Neural cell (in vitro differentiated cells): ENCODE measurements around the gene CSMD2. TPM values are rescaled to one million over a fixed set of nuclear protein-coding genes. Genes with fewer than 3 reads are reported as not detected.

Experiments used
- H2AFZ ChIP-seq: fragments of 200-600, 300-800 bp; sonication (generic), shearing (Covaris generic); 2 replicates; pipeline ENCODE4 v1.6.0; 2014; ENCODE audit warnings: low read depth, mild to moderate bottlenecking, antibody characterized with exemption, low read length, moderate library complexity
- H3F3A ChIP-seq: fragments of 200-600 bp; shearing (Covaris generic); 2 replicates; pipeline ENCODE4 v1.6.1; 2016; ENCODE audit warnings: mild to moderate bottlenecking, moderate library complexity, mixed read lengths, antibody characterized with exemption, low read length; ENCODE audit not compliant: insufficient read depth, poor library complexity, severe bottlenecking
- H3K27ac ChIP-seq: fragments of 200-600, 300-800 bp; sonication (generic), shearing (Covaris generic); 2 replicates; pipeline ENCODE4 v1.5.1; 2014; ENCODE audit warnings: mild to moderate bottlenecking, low read length, moderate library complexity
- H3K27me3 ChIP-seq: fragments of 300-800, 200-600 bp; sonication (generic), shearing (Covaris generic); 2 replicates; pipeline ENCODE4 v1.6.0; 2014; ENCODE audit warnings: mild to moderate bottlenecking, low read depth, low read length, moderate library complexity; ENCODE audit not compliant: insufficient read depth
- H3K36me3 ChIP-seq: fragments of 300-800, 200-600 bp; sonication (generic), shearing (Covaris generic); 2 replicates; pipeline ENCODE4 v1.5.1; 2014; ENCODE audit warnings: mild to moderate bottlenecking, antibody characterized with exemption, low read length, moderate library complexity; ENCODE audit not compliant: insufficient read depth
- H3K4me2 ChIP-seq: fragments of 300-800, 200-600 bp; sonication (generic), shearing (Covaris generic); 2 replicates; pipeline ENCODE4 v1.6.0; 2014; ENCODE audit warnings: mild to moderate bottlenecking, low read length
- H3K4me3 ChIP-seq: fragments of 300-800, 200-600 bp; sonication (generic), shearing (Covaris generic); 2 replicates; pipeline ENCODE4 v1.5.1; 2014; ENCODE audit warnings: mild to moderate bottlenecking, low read length, moderate library complexity
- H3K79me2 ChIP-seq: fragments of 200-600 bp; shearing (Covaris generic); replicated peaks from 2 replicates; pipeline ENCODE4 v1.6.0; 2014; ENCODE audit warnings: mild to moderate bottlenecking, low read length, moderate library complexity; ENCODE audit not compliant: insufficient read depth
- H3K9ac ChIP-seq: fragments of 300-800, 200-600 bp; sonication (generic), shearing (Covaris generic); 2 replicates; pipeline ENCODE4 v1.6.1; 2016; ENCODE audit warnings: mild to moderate bottlenecking, low read length, mixed read lengths
- H3K9me2 ChIP-seq: fragments of 200-600 bp; shearing (Covaris generic); 2 replicates; pipeline ENCODE4 v1.6.1; 2016; ENCODE audit warnings: mild to moderate bottlenecking, low read length, mixed read lengths; ENCODE audit not compliant: insufficient read depth
- H3K9me3 ChIP-seq: fragments of 200-600, 300-800 bp; sonication (generic), shearing (Covaris generic); 2 replicates; pipeline ENCODE4 v1.6.1; 2016; ENCODE audit warnings: mild to moderate bottlenecking, mixed run types, low read length, moderate library complexity, mixed read lengths
- H4K20me1 ChIP-seq: fragments of 200-600 bp; shearing (Covaris generic); 2 replicates; pipeline ENCODE4 v1.6.1; 2016; ENCODE audit warnings: mild to moderate bottlenecking, mixed run types; ENCODE audit not compliant: insufficient read depth
- EP300 ChIP-seq: fragments of 450-650 bp; conservative IDR thresholded peaks from 2 replicates; pipeline ENCODE4 v1.6.1; 2014; ENCODE audit warnings: antibody characterized with exemption, mild to moderate bottlenecking, moderate library complexity; ENCODE audit not compliant: poor library complexity, severe bottlenecking
- EZH2 ChIP-seq: fragments of 200-600, 300-800 bp; shearing (Covaris generic), sonication (generic); IDR thresholded peaks from 2 replicates; pipeline ENCODE4 v1.6.1; 2014; ENCODE audit warnings: antibody characterized with exemption, low read length, borderline replicate concordance, mild to moderate bottlenecking; ENCODE audit not compliant: insufficient read depth, poor library complexity, severe bottlenecking
- POLR2AphosphoS5 ChIP-seq: IDR thresholded peaks from 2 replicates; pipeline ENCODE4 v1.6.1; 2012
- RAD21 ChIP-seq: fragments of 450-650 bp; conservative IDR thresholded peaks from 2 replicates; pipeline ENCODE4 v1.6.1; 2014; ENCODE audit warnings: antibody characterized with exemption, mild to moderate bottlenecking, moderate library complexity
- SMC3 ChIP-seq: fragments of 450-650 bp; conservative IDR thresholded peaks from 2 replicates; pipeline ENCODE4 v1.6.1; 2014; ENCODE audit warnings: antibody characterized with exemption, mild to moderate bottlenecking, moderate library complexity; ENCODE audit not compliant: poor library complexity
- TAF1 ChIP-seq: IDR thresholded peaks from 2 replicates; pipeline ENCODE4 v1.6.1; 2012; ENCODE audit warnings: low read depth
- polyA plus RNA-seq: library from polyadenylated mRNA; depleted of rRNA; stranded (reverse); fragments of >200 nt; gene quantifications from 2 replicates; pipeline ENCODE4 v1.2.3, GENCODE V29; 2014
- TF ChIP-seq, protein P1 (sequence below): IDR thresholded peaks from 2 replicates; pipeline ENCODE4 v1.6.1; 2012; ENCODE audit warnings: borderline replicate concordance
- TF ChIP-seq, protein P2 (sequence below): fragments of 450-650 bp; IDR thresholded peaks from 2 replicates; pipeline ENCODE4 v1.5.1; 2014; ENCODE audit warnings: antibody characterized with exemption, mild to moderate bottlenecking, moderate library complexity; ENCODE audit not compliant: poor library complexity, severe bottlenecking

CSMD2 gene
- polyA plus RNA-seq, 1 donor from 2014 or later, result 9.6 TPM

GRCh38 chr1:33993301-33993700, 171.7 kb downstream of the CSMD2 start:
- H3K4me3 ChIP-seq, result no peak overlapping the region
- H2AFZ ChIP-seq, result no peak overlapping the region
- no peaks in the 10 kb centered on the region for H3K79me2 ChIP-seq
- H3K9ac ChIP-seq, result no peak overlapping the region
- H4K20me1 ChIP-seq, result no peaks in the 10 kb centered on the region
- H3F3A ChIP-seq, result no peaks in the 10 kb centered on the region
- TF ChIP-seq EP300, result no peak
- no peaks in the 10 kb centered on the region for H3K9me3 ChIP-seq
- no peaks in the 10 kb centered on the region for H3K27me3 ChIP-seq
- no peaks in the 10 kb centered on the region for H3K9me2 ChIP-seq
- H3K36me3 ChIP-seq, result no peaks in the 10 kb centered on the region
- H3K27ac ChIP-seq, result no peak overlapping the region
- H3K4me2 ChIP-seq, result no peak overlapping the region

DNA sequence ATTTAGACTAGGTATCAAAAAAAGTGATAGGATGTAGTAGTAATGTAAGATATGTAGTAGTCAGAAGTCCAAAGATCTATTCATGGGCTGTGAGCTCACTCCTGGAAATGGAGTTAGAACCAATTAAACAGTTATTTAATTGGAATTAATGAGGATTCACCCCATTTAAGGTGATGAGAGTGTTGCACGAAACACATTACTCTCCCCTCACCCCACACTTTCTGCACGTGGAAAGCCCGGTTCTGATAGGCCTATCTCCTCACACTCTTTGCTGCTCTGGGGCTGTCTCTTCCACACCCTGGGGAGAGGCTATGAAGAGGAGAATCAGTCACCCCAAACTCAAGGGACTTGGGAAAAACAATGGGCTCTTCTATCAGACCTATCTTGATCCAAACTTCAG, 174.7 kb downstream of the CSMD2 start:
- no peak overlapping the region for H3K4me2 ChIP-seq
- no peaks in the 10 kb centered on the region for H3F3A ChIP-seq
- H3K79me2 ChIP-seq, result no peaks in the 10 kb centered on the region
- H3K9me3 ChIP-seq, result no peaks in the 10 kb centered on the region
- no peak for TF ChIP-seq EP300
- TF ChIP-seq, protein P1, sequence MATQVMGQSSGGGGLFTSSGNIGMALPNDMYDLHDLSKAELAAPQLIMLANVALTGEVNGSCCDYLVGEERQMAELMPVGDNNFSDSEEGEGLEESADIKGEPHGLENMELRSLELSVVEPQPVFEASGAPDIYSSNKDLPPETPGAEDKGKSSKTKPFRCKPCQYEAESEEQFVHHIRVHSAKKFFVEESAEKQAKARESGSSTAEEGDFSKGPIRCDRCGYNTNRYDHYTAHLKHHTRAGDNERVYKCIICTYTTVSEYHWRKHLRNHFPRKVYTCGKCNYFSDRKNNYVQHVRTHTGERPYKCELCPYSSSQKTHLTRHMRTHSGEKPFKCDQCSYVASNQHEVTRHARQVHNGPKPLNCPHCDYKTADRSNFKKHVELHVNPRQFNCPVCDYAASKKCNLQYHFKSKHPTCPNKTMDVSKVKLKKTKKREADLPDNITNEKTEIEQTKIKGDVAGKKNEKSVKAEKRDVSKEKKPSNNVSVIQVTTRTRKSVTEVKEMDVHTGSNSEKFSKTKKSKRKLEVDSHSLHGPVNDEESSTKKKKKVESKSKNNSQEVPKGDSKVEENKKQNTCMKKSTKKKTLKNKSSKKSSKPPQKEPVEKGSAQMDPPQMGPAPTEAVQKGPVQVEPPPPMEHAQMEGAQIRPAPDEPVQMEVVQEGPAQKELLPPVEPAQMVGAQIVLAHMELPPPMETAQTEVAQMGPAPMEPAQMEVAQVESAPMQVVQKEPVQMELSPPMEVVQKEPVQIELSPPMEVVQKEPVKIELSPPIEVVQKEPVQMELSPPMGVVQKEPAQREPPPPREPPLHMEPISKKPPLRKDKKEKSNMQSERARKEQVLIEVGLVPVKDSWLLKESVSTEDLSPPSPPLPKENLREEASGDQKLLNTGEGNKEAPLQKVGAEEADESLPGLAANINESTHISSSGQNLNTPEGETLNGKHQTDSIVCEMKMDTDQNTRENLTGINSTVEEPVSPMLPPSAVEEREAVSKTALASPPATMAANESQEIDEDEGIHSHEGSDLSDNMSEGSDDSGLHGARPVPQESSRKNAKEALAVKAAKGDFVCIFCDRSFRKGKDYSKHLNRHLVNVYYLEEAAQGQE, result no peak
- no peak for TF ChIP-seq RAD21
- TF ChIP-seq, protein P2, sequence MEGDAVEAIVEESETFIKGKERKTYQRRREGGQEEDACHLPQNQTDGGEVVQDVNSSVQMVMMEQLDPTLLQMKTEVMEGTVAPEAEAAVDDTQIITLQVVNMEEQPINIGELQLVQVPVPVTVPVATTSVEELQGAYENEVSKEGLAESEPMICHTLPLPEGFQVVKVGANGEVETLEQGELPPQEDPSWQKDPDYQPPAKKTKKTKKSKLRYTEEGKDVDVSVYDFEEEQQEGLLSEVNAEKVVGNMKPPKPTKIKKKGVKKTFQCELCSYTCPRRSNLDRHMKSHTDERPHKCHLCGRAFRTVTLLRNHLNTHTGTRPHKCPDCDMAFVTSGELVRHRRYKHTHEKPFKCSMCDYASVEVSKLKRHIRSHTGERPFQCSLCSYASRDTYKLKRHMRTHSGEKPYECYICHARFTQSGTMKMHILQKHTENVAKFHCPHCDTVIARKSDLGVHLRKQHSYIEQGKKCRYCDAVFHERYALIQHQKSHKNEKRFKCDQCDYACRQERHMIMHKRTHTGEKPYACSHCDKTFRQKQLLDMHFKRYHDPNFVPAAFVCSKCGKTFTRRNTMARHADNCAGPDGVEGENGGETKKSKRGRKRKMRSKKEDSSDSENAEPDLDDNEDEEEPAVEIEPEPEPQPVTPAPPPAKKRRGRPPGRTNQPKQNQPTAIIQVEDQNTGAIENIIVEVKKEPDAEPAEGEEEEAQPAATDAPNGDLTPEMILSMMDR, result no peak
- no peak for TF ChIP-seq TAF1
- no peak overlapping the region for H3K9ac ChIP-seq
- H3K9me2 ChIP-seq, result no peaks in the 10 kb centered on the region
- no peak overlapping the region for H3K4me3 ChIP-seq
- no peaks in the 10 kb centered on the region for H3K36me3 ChIP-seq
- no peaks in the 10 kb centered on the region for H3K27me3 ChIP-seq
- no peak overlapping the region for H3K27ac ChIP-seq
- H2AFZ ChIP-seq, result no peak overlapping the region
- H4K20me1 ChIP-seq, result no peaks in the 10 kb centered on the region

GRCh38 chr1:33988161-33988560, 176.9 kb downstream of the CSMD2 start:
- Histone ChIP-seq H3K9me3 (no peaks in the 10 kb centered on the region), H3F3A (no peaks in the 10 kb centered on the region), H3K9ac (no peak overlapping the region), H3K79me2 (no peaks in the 10 kb centered on the region), H3K27me3 (no peaks in the 10 kb centered on the region), H3K36me3 (no peaks in the 10 kb centered on the region), H3K4me3 (no peak overlapping the region), H3K4me2 (no peak overlapping the region), H4K20me1 (no peaks in the 10 kb centered on the region), H3K27ac (no peak overlapping the region), H2AFZ (no peak overlapping the region), H3K9me2 (no peaks in the 10 kb centered on the region)
- TF ChIP-seq, protein P1, result no peak
- TF ChIP-seq RAD21 (no peak), SMC3 (no peak), POLR2AphosphoS5 (no peak), EZH2 (no peak)
- TF ChIP-seq, protein P2, result no peak
